Globus pallidus (tissue), 1 donor: Measurements from ENCODE around the gene MLIP.
A peak's percentile ranks its signal among the peaks of the same experiment; 100 is the strongest.
"Not testable (repeated sequence)": the region's sequence is repeated elsewhere in the genome, so short reads cannot be mapped to it uniquely, and the experiment has no call there.

ENCODE experiments used
- DNase-seq: peaks from one replicate; pipeline ENCODE4 v3.0.0-alpha.2; 2015; ENCODE audit warnings: low spot score

Gene MLIP

GRCh38 chr6:54111341-54112045 lies at the start of gene MLIP:
MLIP (plus strand) TSS chr6:54111443; CDS start chr6:54111480, 37 bp downstream.
- DNase-seq: no peak

- no peak for DNase-seq
Measured at GRCh38 chr6:54063228-54063539, 48.1 kb upstream of the MLIP start.

DNA sequence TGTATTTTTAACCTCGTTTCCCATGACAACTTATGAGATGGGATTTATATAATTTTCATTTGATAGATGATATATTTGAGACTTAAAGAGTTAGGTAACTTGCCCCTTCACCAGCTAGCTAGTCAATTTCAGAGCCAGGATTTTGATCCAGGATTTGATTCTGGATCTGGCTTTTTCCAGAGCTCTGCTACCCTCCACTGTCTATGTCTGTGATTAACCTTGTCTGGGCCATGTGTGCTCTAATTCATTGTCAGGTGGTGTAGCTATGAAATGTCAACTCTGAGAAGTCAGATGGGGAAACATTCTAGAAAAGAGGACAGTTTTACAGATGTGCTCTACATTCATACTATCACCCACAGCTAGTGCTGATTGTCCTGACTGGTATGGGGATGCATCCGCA lies 42.5 kb upstream of the MLIP start:
- no peak for DNase-seq

GRCh38 chr6:54070025-54070424 lies 41.2 kb upstream of the MLIP start:
- DNase-seq: no peak

- no peak for DNase-seq
Measured at GRCh38 chr6:54071821-54072340, 39.4 kb upstream of the MLIP start.

DNA sequence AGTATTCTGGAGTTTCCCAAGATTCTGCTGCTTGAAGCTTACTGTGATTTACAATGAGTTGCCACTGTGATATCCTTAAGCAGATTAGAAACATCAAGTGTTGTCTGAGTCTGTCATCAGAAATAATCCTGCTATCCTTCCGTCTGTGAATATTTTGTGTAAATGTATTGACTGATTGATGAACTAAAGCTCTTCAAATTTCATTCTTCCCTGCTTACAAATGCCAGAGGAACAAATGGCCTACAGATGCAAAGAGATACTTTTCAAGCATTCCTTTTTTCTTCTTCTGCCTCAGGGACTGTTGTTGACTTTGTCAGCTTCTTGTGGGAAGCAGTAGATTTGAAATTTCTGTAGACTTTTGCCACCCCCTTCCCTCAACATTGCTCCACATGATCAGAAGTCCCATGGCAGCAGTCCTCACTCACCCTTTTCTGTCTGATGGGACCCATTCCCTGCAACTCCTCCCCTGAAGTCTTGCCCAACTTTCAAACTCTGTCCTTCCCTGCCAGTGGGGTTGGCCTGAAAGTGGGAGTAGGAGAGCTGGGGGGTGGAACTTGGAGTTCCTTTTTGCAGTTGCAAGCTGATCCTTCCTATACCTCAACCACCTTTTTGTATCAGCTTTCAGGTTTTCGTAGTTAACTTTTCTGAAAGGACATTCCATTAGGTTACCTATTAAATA lies 38.5 kb upstream of the MLIP start:
- no peak for DNase-seq

GRCh38 chr6:54073487-54073886 lies 37.8 kb upstream of the MLIP start:
- no peak for DNase-seq

GRCh38 chr6:54074109-54074508 lies 37.1 kb upstream of the MLIP start:
- no peak for DNase-seq

DNA sequence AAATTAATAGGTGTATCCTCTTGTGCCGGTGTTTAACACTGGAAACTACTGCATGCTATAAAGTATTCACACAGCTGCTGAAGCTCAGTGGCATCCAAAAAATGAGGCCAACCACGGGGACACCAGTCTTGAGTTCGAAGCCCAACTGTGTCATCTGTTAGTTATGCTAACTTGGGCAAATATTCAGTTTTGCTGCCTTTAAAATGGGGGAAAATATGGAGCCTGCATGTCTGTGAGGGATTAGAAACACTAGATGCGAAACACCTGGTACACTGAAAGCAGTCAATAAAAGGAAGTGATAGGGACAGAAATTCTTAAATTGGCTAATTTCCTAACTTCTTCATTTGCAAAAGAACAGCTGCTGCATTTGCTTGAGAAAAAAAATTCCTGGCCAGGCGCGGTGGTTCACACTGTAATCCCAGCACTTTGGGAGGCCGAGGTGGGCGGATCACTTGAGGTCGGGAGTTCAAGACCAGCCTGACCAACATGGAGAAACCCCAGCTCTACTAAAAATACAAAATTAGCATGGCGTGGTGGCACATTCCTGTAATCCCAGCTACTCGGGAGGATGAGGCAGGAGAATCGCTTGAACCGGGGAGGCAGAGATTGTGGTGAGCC lies 36.6 kb upstream of the MLIP start:
- DNase-seq: no peak

GRCh38 chr6:54076159-54076789 lies 35.0 kb upstream of the MLIP start:
- no peak for DNase-seq

GRCh38 chr6:54081499-54081898 lies 29.7 kb upstream of the MLIP start:
- DNase-seq: not testable (repeated sequence)

- DNase-seq: no peak
Measured at GRCh38 chr6:54083287-54083686, 28.0 kb upstream of the MLIP start.

DNA sequence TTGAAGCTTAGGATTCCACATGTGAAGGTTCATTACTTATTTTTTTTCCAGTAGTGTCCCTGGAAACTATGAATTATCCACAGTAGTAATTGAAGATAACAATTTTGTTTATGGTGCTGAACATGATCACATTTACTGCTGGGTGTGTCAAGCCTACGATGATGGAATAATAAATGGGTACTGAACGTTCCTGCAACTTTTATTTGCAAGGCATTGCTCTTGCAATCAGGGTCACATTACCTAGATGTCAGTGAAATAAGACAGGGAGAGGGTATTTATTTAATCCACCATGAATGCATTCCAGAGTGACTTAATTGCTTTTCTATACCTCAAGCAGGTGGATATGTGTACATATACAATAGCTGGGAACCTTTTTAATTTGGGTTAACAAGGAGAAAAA lies 27.0 kb upstream of the MLIP start:
- DNase-seq: no peak

GRCh38 chr6:54085047-54085446 lies 26.2 kb upstream of the MLIP start:
- DNase-seq: no peak

DNA sequence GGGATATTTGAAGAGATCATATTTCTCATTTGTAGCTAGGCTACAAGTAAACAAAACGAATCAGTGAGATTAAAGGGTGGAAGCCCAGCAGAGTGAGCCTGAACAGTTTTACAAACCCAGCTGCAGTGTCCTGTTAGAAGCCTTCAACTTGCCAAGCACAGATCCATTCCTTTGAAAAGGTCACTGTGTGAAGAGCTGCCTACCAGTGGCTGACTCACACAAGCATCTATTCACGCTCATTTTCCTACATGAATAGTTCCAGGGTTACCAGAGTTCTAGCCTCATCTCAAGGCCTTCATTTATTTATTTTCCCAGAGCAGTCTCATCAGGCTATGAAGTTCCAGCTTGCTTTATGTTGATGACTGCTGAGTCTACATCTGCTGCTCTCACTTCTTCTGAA lies 25.7 kb upstream of the MLIP start:
- peak; percentile 42 for DNase-seq

- no peak for DNase-seq
Measured at GRCh38 chr6:54086439-54086838, 24.8 kb upstream of the MLIP start.

- DNase-seq: no peak
Measured at GRCh38 chr6:54087721-54088120, 23.5 kb upstream of the MLIP start.

DNA sequence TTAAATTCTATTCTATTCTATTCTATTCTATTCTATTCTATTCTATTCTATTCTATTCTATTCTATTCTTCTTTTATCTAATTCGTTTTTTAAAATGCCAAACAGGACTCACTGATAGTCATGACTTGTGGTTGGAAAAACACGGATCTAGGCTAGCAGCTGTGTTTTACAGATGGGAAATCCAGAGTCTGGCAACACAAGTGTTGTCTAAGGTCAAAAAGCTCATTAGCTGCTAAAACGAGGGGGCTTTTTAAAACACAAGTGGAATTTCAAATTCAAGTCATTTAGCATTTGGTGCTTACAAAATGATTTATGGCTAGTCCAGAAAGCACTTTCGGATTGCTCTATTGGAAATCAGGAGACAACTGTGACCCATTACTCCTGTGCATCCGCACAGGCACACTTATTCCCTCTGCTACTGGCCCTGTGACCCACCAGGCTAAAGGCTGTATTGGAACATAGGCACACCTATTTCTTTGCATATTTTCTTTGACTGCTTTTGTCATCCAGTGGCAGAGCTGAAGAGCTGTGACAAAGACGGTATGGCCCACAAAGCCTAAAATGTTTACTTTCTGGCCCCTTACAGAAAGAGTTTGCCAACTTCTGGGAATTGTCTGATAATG lies 17.8 kb upstream of the MLIP start:
- DNase-seq: no peak

DNA sequence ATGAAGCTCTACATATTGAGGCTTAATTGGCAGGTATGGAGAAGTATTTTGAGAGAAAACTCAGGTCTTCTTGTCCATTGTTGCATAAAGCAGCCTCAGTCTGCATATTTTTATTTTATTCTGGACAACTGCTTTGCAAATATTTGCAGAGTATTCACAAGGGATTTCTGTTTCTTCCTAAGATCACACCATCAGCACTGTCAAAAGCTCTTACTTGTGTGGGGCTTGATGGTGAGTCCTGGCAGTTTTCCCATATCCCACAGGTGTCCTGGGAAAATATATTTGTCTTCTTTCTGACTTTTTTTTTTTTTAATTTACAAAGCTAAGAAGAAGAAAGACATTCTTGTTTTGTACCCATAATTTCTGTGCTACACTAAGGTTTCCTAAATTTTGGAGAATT lies 16.9 kb upstream of the MLIP start:
- DNase-seq: no peak

DNA sequence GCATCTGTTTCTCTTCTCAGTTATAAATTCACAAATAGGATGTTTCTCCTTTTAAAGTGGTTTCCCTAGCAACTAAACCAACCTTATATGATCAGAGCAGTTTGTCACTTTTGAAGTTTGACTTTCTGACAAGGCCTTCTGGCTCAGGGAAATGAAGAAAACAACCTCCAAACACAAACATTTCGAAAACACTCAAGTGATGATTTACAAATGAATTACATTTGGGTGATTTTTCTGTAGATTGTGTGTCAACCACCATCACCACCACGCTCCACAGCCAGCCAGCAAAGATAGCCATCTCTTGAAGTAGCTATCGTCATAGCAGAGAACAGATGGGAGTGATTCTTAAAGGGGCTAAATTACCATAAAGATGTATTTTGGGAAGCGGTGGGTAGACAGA lies 16.5 kb upstream of the MLIP start:
- no peak for DNase-seq

DNA sequence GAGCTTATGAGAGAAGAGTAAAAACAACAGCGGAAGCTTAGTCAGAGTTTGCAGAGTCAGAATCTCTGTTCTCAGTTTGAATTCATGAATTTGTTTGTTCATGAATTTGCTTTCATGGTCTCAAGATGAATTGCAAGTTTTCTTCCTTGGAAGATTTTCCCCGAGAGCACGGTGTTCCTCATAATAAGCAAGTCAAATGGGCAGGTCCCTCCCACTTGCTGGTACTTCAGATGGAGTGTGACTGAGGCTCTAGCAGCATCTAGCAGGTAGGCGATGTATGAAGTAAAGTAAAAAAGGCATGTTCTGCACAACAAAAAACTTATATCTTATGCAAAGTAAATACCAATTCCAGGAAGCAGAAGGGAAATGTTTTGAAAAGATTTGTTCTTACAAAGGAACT lies 15.5 kb upstream of the MLIP start:
- DNase-seq: no peak

- DNase-seq: no peak
Measured at GRCh38 chr6:54096811-54097210, 14.4 kb upstream of the MLIP start.
